OCI-LY7 (cell line): ENCODE data around the gene TXNRD1. TPM values are rescaled to one million over a fixed set of nuclear protein-coding genes. Genes with fewer than 3 reads are reported as not detected.

Source experiments
- BruUV-seq: library from RNA; stranded (reverse); fragments of 400-500 nt; replicated peaks from 2 replicates; lab custom pipeline; 2021; lab: Mats Ljungman, UMichigan
- CTCF ChIA-PET: fragments of 300-600 bp; sonication (Branson Sonifier 250); formaldehyde crosslinking; loops from one replicate; lab custom pipeline; 2022; ENCODE audit warnings: antibody characterized with exemption; ENCODE audit not compliant: unreplicated experiment; lab: Charles Lee
- POLR2A ChIA-PET: fragments of 300-600 bp; sonication (Branson Sonifier 250); formaldehyde crosslinking; loops from one replicate; lab custom pipeline; 2022; ENCODE audit warnings: antibody characterized with exemption; lab: Charles Lee
- DNase-seq: peaks from one replicate; pipeline ENCODE4 v3.0.0-alpha.2; 2015; ENCODE audit warnings: low spot score
- H2AFZ ChIP-seq: fragments of 200-600 bp; sonication (generic), shearing (Covaris generic); 2 replicates; pipeline ENCODE4 v1.6.1; 2014; ENCODE audit warnings: mild to moderate bottlenecking, antibody characterized with exemption, low read length, moderate library complexity
- H3K27ac ChIP-seq: fragments of 200-600 bp; sonication (generic); 2 replicates; pipeline ENCODE4 v1.5.1; 2014; ENCODE audit warnings: mixed run types, low read depth, mild to moderate bottlenecking, moderate library complexity, low read length, inconsistent platforms; ENCODE audit not compliant: poor library complexity, severe bottlenecking
- H3K36me3 ChIP-seq: fragments of 200-600 bp; sonication (generic); 2 replicates; pipeline ENCODE4 v1.6.1; 2014; ENCODE audit warnings: mild to moderate bottlenecking, antibody characterized with exemption, low read length, moderate library complexity, mixed read lengths; ENCODE audit not compliant: insufficient read depth
- H3K4me1 ChIP-seq: fragments of 200-600 bp; sonication (generic); 2 replicates; pipeline ENCODE4 v1.5.1; 2014; ENCODE audit warnings: mild to moderate bottlenecking, low read length; ENCODE audit not compliant: insufficient read depth, poor library complexity, severe bottlenecking
- H3K4me2 ChIP-seq: fragments of 200-600 bp; sonication (generic); 2 replicates; pipeline ENCODE4 v1.6.1; 2014; ENCODE audit warnings: mild to moderate bottlenecking, low read length
- H3K4me3 ChIP-seq: fragments of 200-600 bp; sonication (generic); 2 replicates; pipeline ENCODE4 v1.5.1; 2014; ENCODE audit warnings: mild to moderate bottlenecking, low read depth, low read length; ENCODE audit not compliant: poor library complexity, severe bottlenecking
- H3K79me2 ChIP-seq: fragments of 200-600 bp; sonication (generic); 2 replicates; pipeline ENCODE4 v1.6.1; 2016; ENCODE audit warnings: low read depth, mild to moderate bottlenecking, low read length, moderate library complexity, mixed read lengths; ENCODE audit not compliant: insufficient read depth
- H3K9me2 ChIP-seq: fragments of 200-600 bp; sonication (generic); 2 replicates; pipeline ENCODE4 v1.6.1; 2016; ENCODE audit warnings: mild to moderate bottlenecking, low read length, mixed read lengths; ENCODE audit not compliant: insufficient read depth
- H3K9me3 ChIP-seq: fragments of 200-600 bp; sonication (generic); 2 replicates; pipeline ENCODE4 v1.6.1; 2014; ENCODE audit warnings: mild to moderate bottlenecking, mixed run types, low read length, mixed read lengths
- H4K20me1 ChIP-seq: fragments of 200-600 bp; sonication (generic); 2 replicates; pipeline ENCODE4 v1.6.1; 2014; ENCODE audit warnings: mild to moderate bottlenecking, antibody characterized with exemption, low read length, moderate library complexity, mixed read lengths; ENCODE audit not compliant: insufficient read depth
- CTCF ChIP-seq: fragments of 200-600 bp; sonication (generic); conservative IDR thresholded peaks from 2 replicates; pipeline ENCODE4 v1.5.1; 2014; ENCODE audit warnings: mild to moderate bottlenecking, antibody characterized with exemption, low read length, moderate library complexity, mixed read lengths
- EZH2phosphoT487 ChIP-seq: fragments of 200-600 bp; sonication (generic); IDR thresholded peaks from 2 replicates; pipeline ENCODE4 v1.6.1; 2018; ENCODE audit warnings: low read depth, borderline replicate concordance, mild to moderate bottlenecking, mixed run types, antibody characterized with exemption, low read length, moderate library complexity, mixed read lengths
- intact Hi-C: fragments of 100-400 bp; cut with micrococcal nuclease; formaldehyde crosslinking; loops from one replicate; pipeline ENCODE4 v1.10.0; 2022; ENCODE audit not compliant: unreplicated experiment
- total RNA-seq, 2 experiments: library from RNA; depleted of rRNA in 1 of 2; stranded (reverse); fragments of >200 nt in 1 of 2; shearing (Covaris generic) in 1 of 2; gene quantifications; 2 replicates each; pipeline ENCODE4 v1.2.3, GENCODE V29; 2014 to 2022

Gene TXNRD1
- total RNA-seq, 2 experiments from 2014 or later, result 117 to 132 TPM

- no peak overlapping the region for H3K4me3 ChIP-seq
- H3K79me2 ChIP-seq, result no peaks in the 10 kb centered on the region
- BruUV-seq, result no TSS peak
- no peak for TF ChIP-seq CTCF
- no peak for TF ChIP-seq EZH2phosphoT487
- no peak overlapping the region for H3K27ac ChIP-seq
- intact Hi-C loops, result no loop called here
- peaks cover 21% of the 10 kb centered on the region for H3K4me1 ChIP-seq
- H2AFZ ChIP-seq, result no peak overlapping the region
- no peak for DNase-seq
- H3K9me3 ChIP-seq, result no peaks in the 10 kb centered on the region
- ChIA-PET POLR2A (interaction anchor here (1.0 kb wide), 1 partner anchor 32 kb away, joined by 3 read pairs; no protein-coding TSS in a partner anchor), CTCF (no interaction called here)
- no peak overlapping the region for H3K4me2 ChIP-seq
- H3K36me3 ChIP-seq, result no peaks in the 10 kb centered on the region
- H4K20me1 ChIP-seq, result no peaks in the 10 kb centered on the region
- no peaks in the 10 kb centered on the region for H3K9me2 ChIP-seq
These were observed 64.5 kb downstream of the TXNRD1 start for GRCh38 chr12:104280111-104280510.

GRCh38 chr12:104280717-104281458, 65.3 kb downstream of the TXNRD1 start:
- H2AFZ ChIP-seq, result no peak overlapping the region
- H3K36me3 ChIP-seq, result no peaks in the 10 kb centered on the region
- no peak for TF ChIP-seq CTCF
- TF ChIP-seq EZH2phosphoT487, result no peak
- no peak overlapping the region for H3K4me3 ChIP-seq
- H3K27ac ChIP-seq, result no peak overlapping the region
- H3K4me2 ChIP-seq, result no peak overlapping the region
- intact Hi-C loops, result no loop called here
- BruUV-seq, result no TSS peak
- H4K20me1 ChIP-seq, result no peaks in the 10 kb centered on the region
- no peaks in the 10 kb centered on the region for H3K9me2 ChIP-seq
- H3K79me2 ChIP-seq, result no peaks in the 10 kb centered on the region
- no peak for DNase-seq
- POLR2A ChIA-PET, result no interaction called here
- CTCF ChIA-PET, result no interaction called here
- H3K9me3 ChIP-seq, result no peaks in the 10 kb centered on the region
- H3K4me1 ChIP-seq, result peaks cover 23% of the 10 kb centered on the region

GRCh38 chr12:104281636-104282035, 66.1 kb downstream of the TXNRD1 start:
- TF ChIP-seq EZH2phosphoT487, result no peak
- no peak for TF ChIP-seq CTCF
- Histone ChIP-seq H3K4me3 (no peak overlapping the region), H4K20me1 (no peaks in the 10 kb centered on the region), H2AFZ (no peak overlapping the region), H3K36me3 (no peaks in the 10 kb centered on the region), H3K27ac (no peak overlapping the region), H3K9me2 (no peaks in the 10 kb centered on the region), H3K4me1 (peaks cover 24% of the 10 kb centered on the region), H3K79me2 (no peaks in the 10 kb centered on the region), H3K9me3 (no peaks in the 10 kb centered on the region), H3K4me2 (no peak overlapping the region)
- intact Hi-C loops, result no loop called here
- POLR2A ChIA-PET, result no interaction called here
- no TSS peak for BruUV-seq
- DNase-seq, result no peak
- CTCF ChIA-PET, result no interaction called here
